Epithelial cell of proximal tubule (primary cell): Measurements from ENCODE around the gene PCNX2. TPM values are rescaled to one million over a fixed set of nuclear protein-coding genes. Genes with fewer than 3 reads are reported as not detected.
A peak's percentile ranks its signal among the peaks of the same experiment; 100 is the strongest.
"Not testable (repeated sequence)": the region's sequence is repeated elsewhere in the genome, so short reads cannot be mapped to it uniquely, and the experiment has no call there.

Experiments used
- DNase-seq: peaks from one replicate; pipeline ENCODE4 v3.0.0-alpha.2; 2011; ENCODE audit warnings: low read depth
- H3K4me3 ChIP-seq: 2 replicates; pipeline ENCODE4 v1.5.1; 2011; ENCODE audit warnings: low read depth, mild to moderate bottlenecking, low read length
- CTCF ChIP-seq: conservative IDR thresholded peaks from 2 replicates; pipeline ENCODE4 v1.5.1; 2012; ENCODE audit warnings: low read depth, mild to moderate bottlenecking, low read length
- total RNA-seq: library from RNA; depleted of rRNA; stranded (reverse); fragments of >200 nt; gene quantifications from 2 replicates; pipeline ENCODE4 v1.2.3, GENCODE V29; 2015

The PCNX2 gene
- total RNA-seq, 1 donor from 2014 or later: 11.4 TPM

- H3K4me3 ChIP-seq: no peak overlapping the region
- DNase-seq: no peak
- TF ChIP-seq CTCF: no peak
These were observed 106.0 kb downstream of the PCNX2 start for GRCh38 chr1:233189526-233189925.

- no peak overlapping the region for H3K4me3 ChIP-seq
- TF ChIP-seq CTCF: no peak
- no peak for DNase-seq
These were observed 107.5 kb downstream of the PCNX2 start for GRCh38 chr1:233188061-233188460.

- no peak for DNase-seq
- H3K4me3 ChIP-seq: no peak overlapping the region
- TF ChIP-seq CTCF: no peak
These were observed 112.1 kb downstream of the PCNX2 start for GRCh38 chr1:233183226-233184020.

- H3K4me3 ChIP-seq: no peak overlapping the region
- DNase-seq: no peak
- TF ChIP-seq CTCF: no peak
These were observed 112.9 kb downstream of the PCNX2 start for GRCh38 chr1:233182587-233182986.

- DNase-seq: no peak
- TF ChIP-seq CTCF: no peak
- no peak overlapping the region for H3K4me3 ChIP-seq
These were observed 114.7 kb downstream of the PCNX2 start for GRCh38 chr1:233180641-233181364.

- not testable (repeated sequence) for H3K4me3 ChIP-seq
These were observed 115.9 kb downstream of the PCNX2 start for GRCh38 chr1:233179638-233180037.

GRCh38 chr1:233172201-233172600 lies 123.3 kb downstream of the PCNX2 start:
- peak; percentile 40 for TF ChIP-seq CTCF
- no peak overlapping the region for H3K4me3 ChIP-seq
- DNase-seq: no peak

More at GRCh38 chr1:233179638-233180037, 115.9 kb downstream of the PCNX2 start:
- peak; percentile 32 for DNase-seq
